ENCODE data around the gene GRK1. TPM values are rescaled to one million over a fixed set of nuclear protein-coding genes. Genes with fewer than 3 reads are reported as not detected.

GRK1 gene
- total and polyA plus RNA-seq, 10 donors = not detected

GRCh38 chr13:113634279-113635047, 32.6 kb upstream of the GRK1 start:
- Histone ChIP-seq H3K4me3 (no peak overlapping the region), H3K9me3 (no peaks in the 10 kb centered on the region), H3K4me1 (no peaks in the 10 kb centered on the region), H3K27me3 (replicated peaks in 1 of 7) (no peaks in the 10 kb centered on the region), H3K36me3 (peaks cover 11 to 100% (median 77%) of the 10 kb centered on the region in 6 donors), H3K27ac (no peak overlapping the region)
- intact Hi-C loops (cut with DNase I; ENCODE audit: low total_unique reads) = no loop called here
- WGBS, 5 donors = 92 to 95% (median 94%) methylated on average over 14 to 16 of the region's 16 CpGs
- DNase-seq = peak; percentile 33
- TF ChIP-seq POLR2AphosphoS5 (IDR thresholded peaks at IDR 0.05) (no peak), POLR2A (IDR thresholded peaks at IDR 0.05) (no peak)
- TF ChIP-seq, protein P1, sequence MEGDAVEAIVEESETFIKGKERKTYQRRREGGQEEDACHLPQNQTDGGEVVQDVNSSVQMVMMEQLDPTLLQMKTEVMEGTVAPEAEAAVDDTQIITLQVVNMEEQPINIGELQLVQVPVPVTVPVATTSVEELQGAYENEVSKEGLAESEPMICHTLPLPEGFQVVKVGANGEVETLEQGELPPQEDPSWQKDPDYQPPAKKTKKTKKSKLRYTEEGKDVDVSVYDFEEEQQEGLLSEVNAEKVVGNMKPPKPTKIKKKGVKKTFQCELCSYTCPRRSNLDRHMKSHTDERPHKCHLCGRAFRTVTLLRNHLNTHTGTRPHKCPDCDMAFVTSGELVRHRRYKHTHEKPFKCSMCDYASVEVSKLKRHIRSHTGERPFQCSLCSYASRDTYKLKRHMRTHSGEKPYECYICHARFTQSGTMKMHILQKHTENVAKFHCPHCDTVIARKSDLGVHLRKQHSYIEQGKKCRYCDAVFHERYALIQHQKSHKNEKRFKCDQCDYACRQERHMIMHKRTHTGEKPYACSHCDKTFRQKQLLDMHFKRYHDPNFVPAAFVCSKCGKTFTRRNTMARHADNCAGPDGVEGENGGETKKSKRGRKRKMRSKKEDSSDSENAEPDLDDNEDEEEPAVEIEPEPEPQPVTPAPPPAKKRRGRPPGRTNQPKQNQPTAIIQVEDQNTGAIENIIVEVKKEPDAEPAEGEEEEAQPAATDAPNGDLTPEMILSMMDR (IDR thresholded peaks at IDR 0.05 in 8 of 11, conservative IDR thresholded peaks at IDR 0.05 in 3 of 11) = no peak

DNA sequence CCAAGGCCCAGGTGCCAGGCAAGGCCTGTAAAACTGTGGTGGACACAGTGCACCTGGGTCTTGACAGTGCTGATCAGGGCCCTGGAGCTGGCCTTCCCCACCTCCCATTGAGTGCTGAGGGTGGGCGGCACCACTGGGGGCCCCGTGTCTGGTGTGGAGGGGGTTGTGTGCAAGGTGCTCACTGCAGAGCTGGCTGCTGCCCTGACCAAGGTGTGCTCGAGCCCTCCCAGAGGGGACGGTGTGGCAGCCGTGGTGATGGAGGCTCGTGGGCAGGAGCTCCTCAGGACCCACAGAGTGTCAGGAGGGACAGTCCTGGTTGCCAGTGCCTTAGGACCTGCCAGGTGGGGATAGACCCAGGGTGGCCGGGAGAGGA, 32.0 kb upstream of the GRK1 start:
- H3K4me3 ChIP-seq = no peak overlapping the region
- no peaks in the 10 kb centered on the region for H3K27me3 ChIP-seq (replicated peaks in 1 of 7)
- intact Hi-C loops (cut with DNase I; ENCODE audit: low total_unique reads) = no loop called here
- H3K36me3 ChIP-seq = peaks cover 11 to 100% (median 82%) of the 10 kb centered on the region in 6 donors
- 87 to 94% (median 94%) methylated on average over 7 of the region's 7 CpGs for WGBS, 5 donors
- no peaks in the 10 kb centered on the region for H3K4me1 ChIP-seq
- no peaks in the 10 kb centered on the region for H3K9me3 ChIP-seq
- no peak for TF ChIP-seq POLR2AphosphoS5 (IDR thresholded peaks at IDR 0.05)
- TF ChIP-seq POLR2A (IDR thresholded peaks at IDR 0.05) = no peak
- TF ChIP-seq, protein P1 (IDR thresholded peaks at IDR 0.05 in 8 of 11, conservative IDR thresholded peaks at IDR 0.05 in 3 of 11) = no peak
- DNase-seq = peak; percentile 58
- no peak overlapping the region for H3K27ac ChIP-seq

DNA sequence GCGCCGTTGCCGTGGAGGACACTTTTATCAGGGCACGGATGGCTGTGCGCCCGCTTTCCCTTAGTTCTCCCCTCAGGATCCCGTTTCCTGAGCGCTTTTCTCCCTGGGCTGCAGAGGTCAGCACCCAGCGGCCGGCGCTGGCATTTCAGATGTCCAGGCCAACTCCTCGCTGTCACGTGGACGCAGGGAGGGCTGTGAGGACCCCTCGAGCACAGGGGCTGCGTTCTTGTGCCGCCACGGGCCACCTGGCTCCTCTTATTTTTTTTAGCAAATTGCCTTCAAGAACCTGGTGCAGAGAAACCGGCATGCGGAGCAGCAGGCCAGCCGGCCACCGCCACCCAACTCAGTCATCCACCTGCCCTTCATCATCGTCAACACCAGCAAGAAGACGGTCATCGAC, 31.3 kb upstream of the GRK1 start:
- DNase-seq = peak; percentile 47
- WGBS, 5 donors = 94 to 99% (median 97%) methylated on average over 24 to 25 of the region's 25 CpGs
- Histone ChIP-seq H3K27me3 (replicated peaks in 1 of 7) (no peaks in the 10 kb centered on the region), H3K4me3 (no peak overlapping the region), H3K9me3 (no peaks in the 10 kb centered on the region), H3K36me3 (peaks cover 11 to 100% (median 89%) of the 10 kb centered on the region in 6 donors), H3K4me1 (no peaks in the 10 kb centered on the region), H3K27ac (no peak overlapping the region)
- intact Hi-C loops (cut with DNase I; ENCODE audit: low total_unique reads) = no loop called here
- TF ChIP-seq, protein P1 (IDR thresholded peaks at IDR 0.05 in 8 of 11, conservative IDR thresholded peaks at IDR 0.05 in 3 of 11) = no peak
- no peak for TF ChIP-seq POLR2A (IDR thresholded peaks at IDR 0.05)
- TF ChIP-seq POLR2AphosphoS5 (IDR thresholded peaks at IDR 0.05) = no peak

DNA sequence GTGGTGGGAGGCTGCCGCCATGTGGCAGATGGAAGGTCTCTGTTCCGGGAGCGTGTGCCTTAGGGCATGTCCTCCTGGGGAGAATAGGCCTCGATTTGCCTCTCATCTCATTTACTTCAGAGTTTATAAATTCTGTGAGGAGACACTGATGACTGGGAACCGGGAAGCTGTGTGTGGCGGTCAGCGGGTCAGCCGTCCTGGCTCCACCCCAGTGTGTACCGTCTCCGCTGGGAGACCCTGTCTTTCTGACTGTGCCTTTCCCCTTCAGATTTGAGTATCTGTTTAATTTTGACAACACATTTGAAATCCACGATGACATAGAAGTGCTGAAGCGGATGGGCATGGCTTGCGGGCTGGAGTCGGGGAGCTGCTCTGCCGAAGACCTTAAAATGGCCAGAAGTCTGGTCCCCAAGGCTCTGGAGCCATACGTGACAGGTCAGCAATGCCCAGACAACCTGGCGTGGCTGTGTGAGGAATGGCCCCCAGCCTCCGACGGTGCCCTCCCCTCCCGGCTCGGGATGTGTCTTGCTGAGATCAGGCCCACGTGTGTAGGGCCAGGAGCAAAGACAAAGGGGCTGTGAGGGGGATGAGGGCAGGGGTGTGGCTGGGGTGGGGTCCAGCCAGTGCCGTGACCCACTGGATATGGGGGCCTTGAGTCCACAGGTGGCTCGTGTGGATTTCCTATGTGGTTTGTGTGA, 30.6 kb upstream of the GRK1 start:
- no peak overlapping the region for H3K27ac ChIP-seq
- H3K4me1 ChIP-seq = no peaks in the 10 kb centered on the region
- no peak for TF ChIP-seq POLR2AphosphoS5 (IDR thresholded peaks at IDR 0.05)
- TF ChIP-seq, protein P1 (IDR thresholded peaks at IDR 0.05 in 8 of 11, conservative IDR thresholded peaks at IDR 0.05 in 3 of 11) = no peak
- no peak for TF ChIP-seq POLR2A (IDR thresholded peaks at IDR 0.05)
- intact Hi-C loops (cut with DNase I; ENCODE audit: low total_unique reads) = no loop called here
- no peak overlapping the region for H3K4me3 ChIP-seq
- DNase-seq = peak; percentile 45
- peaks cover 11 to 100% (median 90%) of the 10 kb centered on the region in 6 donors for H3K36me3 ChIP-seq
- H3K9me3 ChIP-seq = no peaks in the 10 kb centered on the region
- 94 to 98% (median 96%) methylated on average over 23 to 24 of the region's 24 CpGs for WGBS, 5 donors
- no peaks in the 10 kb centered on the region for H3K27me3 ChIP-seq (replicated peaks in 1 of 7)
